Stimulated activated CD4-positive, alpha-beta T cell treated with anti-CD3 and anti-CD28 coated beads, Interleukin-15, amount 100 ng/mL, for 24 hours (primary cell): ENCODE data around the gene WBP11.

Source experiments
- DNase-seq: peaks from one replicate; pipeline ENCODE4 v3.0.0-alpha.2; 2020

WBP11 gene

DNA sequence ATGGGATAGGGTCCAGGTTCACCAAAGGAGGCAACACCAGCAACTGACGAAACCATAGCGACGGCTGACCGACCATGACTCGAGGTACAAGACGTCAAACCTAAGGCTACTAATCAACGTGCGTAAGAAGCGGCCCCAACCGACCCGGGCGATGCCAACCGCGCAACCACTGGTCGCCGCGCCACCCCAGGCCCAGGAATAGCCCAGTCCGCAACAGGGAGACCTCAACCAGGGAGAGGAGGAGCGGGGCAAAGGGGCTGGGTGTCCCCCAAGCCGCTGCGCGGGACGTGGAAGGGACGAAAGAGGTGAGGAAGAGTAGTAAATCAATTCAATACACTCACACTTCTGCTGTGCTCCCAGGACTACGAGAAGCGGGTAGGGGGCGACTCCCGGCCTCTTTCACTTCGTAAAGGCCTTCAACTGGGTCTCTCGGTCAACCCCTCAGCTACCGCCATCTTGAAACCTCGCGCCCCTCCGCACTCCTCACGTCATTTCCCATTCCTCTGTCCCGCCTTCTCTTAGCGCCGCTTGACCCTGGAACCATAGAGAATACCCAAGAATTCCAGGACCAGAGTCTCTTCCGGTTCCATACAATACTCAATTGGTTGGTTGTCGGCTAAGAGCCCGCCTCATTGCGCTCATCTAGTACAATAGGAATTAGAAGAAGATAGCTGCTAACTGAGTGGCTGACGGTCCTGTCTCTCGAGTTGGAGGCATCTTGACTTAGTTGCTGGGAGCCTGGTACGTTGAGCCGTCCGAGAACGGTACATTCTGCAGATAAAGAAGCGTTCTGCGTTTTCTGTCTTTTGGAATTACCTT, at the start of gene WBP11, which contains the start of gene C12orf60:
Gene WBP11 (minus strand): TSS at position 468 of the 819 bp plus-strand sequence. CDS start 2,095 bp downstream, outside the sequence.
Gene C12orf60 (plus strand): TSS at position 660 of the 819 bp plus-strand sequence. CDS start 19,266 bp downstream, outside the sequence.
- DNase-seq: peak; percentile 90

- no peak for DNase-seq
These were observed 49.6 kb upstream of the WBP11 start for GRCh38 chr12:14852880-14853279.

GRCh38 chr12:14850929-14851663, 47.8 kb upstream of the WBP11 start:
- DNase-seq: no peak

DNA sequence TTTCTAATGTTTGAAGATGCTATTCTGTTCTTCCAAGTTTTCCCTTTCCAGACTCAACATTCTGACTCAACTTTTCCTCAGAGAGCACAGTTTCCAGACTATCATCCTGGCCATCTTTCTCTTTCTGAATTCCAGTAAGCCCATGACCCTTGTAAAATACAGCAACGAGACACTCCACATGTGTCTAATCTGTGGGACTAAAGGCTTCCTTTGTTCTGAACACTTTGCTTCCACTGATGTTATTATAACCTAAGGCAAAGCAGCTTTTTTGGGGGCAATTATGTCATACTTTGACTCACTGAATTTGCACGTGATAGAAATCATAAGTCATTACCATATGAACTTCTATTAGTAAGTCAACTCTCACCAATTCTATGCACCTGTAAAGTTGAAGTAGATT, 46.4 kb upstream of the WBP11 start:
- DNase-seq: no peak

- no peak for DNase-seq
These were observed 43.8 kb upstream of the WBP11 start for GRCh38 chr12:14846876-14847580.

DNA sequence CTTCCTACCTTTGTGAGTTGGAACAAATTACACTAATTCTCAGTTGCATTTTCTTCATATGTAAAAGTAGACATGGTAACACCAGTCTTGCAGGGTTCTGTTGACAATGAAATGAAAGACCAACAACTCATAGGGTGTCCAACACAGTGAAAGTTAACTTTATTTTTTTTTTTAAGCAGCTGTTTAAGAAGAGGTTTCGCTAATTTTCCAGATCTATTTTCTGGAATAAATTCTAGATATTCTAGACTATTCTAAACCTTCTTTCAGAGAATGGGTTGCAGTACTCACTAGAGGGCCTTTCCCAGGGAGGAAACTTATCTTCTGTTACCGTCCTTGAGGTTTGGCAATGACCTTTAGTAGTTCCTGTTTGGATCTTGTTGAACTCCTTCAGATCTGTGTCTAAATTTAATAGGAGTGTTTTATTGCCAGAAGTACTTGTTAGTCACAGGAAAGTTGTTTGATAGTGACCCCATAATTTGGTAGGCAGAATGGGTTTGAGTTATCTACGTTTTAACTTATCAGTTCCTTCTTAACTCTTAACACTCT, 42.8 kb upstream of the WBP11 start:
- no peak for DNase-seq

DNA sequence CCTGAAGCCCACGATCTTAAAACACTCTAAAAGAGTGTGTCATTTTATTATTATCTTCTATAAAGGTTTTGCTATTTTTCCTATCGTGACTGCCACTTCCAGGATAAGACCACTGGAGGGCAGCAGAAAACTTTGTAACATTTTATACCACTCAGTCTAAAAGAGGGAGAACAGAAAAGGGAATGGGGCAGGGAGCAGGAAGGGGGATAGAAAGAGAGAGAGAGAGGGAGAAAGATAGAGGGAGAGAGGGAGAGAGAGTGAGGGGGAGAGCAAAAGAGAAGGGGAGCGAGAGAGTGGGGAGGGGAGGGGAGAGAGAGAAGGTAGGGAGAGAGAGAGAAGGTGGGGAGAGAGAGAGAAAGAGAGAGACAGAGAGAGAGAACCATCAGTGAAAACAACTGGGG, 42.1 kb upstream of the WBP11 start:
- DNase-seq: peak; percentile 44

DNA sequence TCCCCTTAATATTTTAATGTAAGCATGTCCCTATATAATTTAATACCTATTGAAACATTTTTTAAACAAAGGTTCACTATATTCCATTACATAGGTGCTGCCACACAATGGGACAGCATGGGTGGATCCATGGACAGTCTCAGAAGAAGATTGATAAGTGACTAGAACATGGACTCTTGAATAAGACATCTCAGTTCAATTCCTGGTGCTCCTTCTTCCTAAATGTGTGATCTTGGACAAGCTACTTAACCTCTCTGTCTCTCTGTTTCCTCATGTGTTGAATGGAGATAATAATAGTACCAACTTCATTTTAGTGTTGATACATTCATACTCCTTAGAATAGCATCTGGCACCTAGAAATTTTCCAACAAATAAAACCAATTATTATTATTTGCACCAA, 41.1 kb upstream of the WBP11 start:
- no peak for DNase-seq

- DNase-seq: no peak
These were observed 40.2 kb upstream of the WBP11 start, which contains the start of gene ART4 for GRCh38 chr12:14843425-14843887. TSS of gene ART4 (minus strand) at chr12:14843526. CDS start at chr12:14843113, 413 bp downstream.

DNA sequence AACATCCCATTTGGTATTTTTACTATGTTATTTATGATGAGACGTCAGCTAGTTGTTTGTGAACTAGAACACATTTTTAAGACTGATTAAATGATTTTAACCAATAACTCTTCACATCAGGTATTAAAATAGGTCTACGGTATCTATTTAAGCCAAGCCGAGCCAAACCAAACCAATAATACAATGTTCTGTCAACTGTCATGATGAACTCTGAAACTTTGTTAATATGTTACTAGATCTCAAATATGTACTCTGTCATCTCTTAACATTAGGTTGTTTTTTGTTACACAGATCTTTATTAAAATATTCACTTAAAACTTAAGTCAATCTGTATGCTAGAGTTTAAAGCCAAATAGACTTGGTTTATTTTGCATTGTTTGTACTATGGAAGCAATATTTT, 39.0 kb upstream of the WBP11 start:
- no peak for DNase-seq

GRCh38 chr12:14841761-14842160, 38.5 kb upstream of the WBP11 start:
- no peak for DNase-seq

DNA sequence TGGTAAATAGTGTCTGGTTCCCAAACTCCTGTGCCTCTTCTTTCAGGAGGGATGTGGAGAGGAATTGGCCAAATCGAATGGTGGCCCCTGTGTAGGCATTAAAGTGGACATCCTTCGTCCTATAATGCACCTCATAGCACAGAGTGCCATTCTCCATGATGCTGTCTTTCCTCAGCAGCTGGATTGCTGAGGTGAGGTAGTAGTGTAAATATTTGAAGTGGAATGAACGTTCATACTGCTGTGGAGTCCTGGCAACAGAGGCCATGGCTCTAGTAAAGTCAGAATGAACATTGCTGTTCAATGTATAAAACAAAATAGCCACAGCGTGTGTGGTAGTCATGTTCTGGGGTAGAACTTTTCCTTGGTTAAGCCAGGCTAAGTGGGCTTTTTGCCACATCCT, 37.3 kb upstream of the WBP11 start:
- no peak for DNase-seq

DNA sequence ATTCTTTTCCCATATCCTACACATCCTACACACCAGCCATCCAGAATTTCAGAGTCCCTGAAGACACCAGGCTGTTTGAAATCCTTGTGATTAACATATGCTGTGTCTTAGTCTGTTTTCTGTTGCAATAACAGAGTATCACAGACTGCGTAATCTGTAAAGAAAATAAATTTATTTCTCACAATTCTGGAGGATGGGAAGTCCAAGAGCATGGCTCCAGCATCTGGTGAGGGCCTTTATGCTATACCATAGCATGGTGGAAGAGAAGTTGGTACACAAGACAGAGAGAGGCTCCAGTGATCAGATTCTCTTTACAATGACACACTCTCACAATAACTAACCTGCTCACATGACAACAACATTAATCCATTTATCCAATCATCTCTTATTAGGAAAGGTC, 36.0 kb upstream of the WBP11 start:
- no peak for DNase-seq

DNA sequence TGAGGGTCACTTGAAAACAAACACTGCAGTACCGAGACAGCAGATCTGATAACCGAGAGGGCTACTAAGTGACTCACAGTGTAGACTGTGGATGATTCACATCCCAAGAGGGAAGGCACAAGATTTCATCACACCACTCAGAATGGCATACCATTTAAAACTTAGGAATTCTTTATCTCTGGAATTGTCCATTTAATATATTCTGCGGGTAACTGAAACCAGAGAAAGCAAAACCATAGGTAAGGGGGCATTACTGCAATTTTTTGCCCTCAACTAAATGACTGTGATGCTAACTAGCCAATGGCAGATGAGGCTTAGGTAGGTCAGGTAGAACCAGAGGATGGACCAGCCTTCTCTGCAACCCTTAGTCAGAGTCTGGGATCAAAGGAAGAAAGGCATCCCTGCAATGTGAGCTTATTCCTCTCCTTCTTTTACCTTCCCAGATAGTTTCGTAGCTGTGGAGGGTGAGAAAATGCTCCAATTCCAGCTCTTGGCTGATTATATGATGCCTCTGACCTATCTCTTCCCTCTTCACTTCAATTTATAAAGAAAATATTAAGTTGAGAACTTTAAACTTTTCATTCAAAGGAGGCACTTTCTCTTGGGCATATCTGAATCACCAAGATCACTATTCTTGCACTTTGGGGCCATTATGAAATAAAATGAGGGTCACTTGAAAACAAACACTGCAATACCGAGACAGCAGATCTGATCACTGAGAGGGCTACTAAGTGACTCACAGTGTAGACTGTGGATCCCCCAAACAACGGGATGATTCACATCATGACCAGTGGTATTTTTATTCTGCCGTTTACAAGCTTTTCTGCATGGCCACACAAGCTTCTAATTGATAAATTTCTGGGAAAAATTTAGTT, 33.3 kb upstream of the WBP11 start:
- DNase-seq: no peak

DNA sequence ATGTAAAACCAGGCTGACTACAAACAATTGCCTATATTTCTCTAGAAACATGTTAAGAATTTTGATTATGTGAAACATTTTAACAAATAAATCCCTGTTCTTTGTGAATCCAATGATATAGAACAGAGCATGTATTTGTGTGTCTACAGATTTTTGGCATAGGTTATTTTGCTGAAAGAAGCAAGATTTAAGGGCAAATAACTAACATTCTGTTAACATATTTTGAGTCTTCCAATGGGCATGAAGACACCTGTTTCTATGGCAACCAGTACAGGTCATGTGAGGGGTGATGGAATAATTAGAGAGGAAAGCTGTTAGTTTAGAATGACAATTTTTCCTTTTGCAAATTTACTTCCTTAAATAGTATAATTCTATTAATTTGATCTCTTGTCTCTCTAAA, 31.2 kb upstream of the WBP11 start:
- no peak for DNase-seq

DNA sequence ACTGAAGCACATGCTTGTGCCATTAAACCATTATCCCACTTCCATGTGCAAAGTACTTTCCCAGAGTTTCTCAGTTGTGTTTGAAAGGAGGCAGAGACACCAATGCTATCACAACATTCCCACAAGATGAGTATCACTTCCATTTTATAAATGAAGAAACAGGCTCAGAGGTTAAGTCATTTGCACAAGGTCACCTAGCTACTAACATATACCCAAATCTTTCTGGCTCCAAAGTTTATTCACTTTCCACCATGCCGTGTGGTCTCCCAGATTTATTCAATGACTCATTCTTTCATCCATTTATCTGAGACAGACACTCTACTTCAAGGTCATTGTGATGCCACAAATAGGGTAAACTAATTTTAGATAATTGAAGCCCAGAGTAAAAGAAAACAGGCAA, 30.7 kb upstream of the WBP11 start:
- DNase-seq: no peak

DNA sequence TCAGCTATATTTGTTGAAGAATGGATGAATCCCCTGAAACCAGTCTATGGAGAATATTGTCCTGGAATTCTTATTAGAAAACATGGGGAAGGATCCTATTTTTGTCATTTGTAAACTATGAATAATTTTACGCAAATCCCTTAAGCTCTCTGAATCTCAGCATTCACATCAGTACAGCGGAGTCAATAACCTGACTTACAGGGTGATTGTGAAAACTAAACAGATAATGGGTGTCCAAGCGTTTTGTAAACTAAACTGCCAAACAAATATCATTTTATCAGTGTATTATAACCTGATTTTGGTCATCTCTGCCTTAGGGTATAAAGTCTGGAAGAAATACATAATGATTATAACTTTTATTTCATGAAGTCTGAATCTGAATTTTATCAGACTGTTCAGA, 30.1 kb upstream of the WBP11 start:
- no peak for DNase-seq

DNA sequence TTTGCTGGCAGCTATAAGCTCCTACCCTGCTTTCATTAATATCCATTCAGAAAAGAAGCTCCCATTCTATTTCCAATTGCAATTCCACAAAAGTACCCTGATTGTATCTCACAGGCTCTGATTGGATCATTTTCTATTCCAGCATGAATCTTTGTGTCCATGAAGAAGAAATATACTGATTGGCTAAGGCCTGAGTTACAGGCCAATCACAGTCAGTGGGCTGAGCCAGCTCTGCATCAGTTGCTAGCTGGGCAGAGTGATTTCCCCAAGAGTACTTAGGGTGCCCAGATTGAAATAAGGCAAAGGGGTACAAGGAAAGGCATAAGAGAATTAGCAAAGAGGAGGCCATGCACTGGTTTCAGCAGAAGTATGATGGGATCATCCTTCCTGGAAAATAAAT, 25.6 kb upstream of the WBP11 start:
- DNase-seq: no peak

- no peak for DNase-seq
These were observed 23.8 kb upstream of the WBP11 start for GRCh38 chr12:14827043-14827442.

DNA sequence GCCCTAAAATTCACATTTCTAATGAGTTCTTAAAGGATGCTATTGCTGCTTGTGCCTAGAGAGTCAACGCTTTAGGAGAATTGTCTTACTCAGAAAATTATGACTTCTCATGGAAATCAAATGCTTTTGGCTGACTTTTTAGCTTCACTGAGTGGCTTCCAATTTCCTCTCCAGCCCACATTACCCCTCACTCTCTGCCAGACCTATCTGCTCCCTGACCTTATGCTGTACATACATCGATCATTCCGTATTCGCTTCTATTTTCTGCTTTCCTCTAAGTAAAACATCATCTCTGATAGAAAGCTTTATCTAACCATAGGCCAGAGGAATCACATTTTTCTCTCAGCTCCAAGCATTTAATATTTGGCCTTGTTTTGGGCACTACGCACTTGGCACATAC, 23.2 kb upstream of the WBP11 start:
- no peak for DNase-seq

DNA sequence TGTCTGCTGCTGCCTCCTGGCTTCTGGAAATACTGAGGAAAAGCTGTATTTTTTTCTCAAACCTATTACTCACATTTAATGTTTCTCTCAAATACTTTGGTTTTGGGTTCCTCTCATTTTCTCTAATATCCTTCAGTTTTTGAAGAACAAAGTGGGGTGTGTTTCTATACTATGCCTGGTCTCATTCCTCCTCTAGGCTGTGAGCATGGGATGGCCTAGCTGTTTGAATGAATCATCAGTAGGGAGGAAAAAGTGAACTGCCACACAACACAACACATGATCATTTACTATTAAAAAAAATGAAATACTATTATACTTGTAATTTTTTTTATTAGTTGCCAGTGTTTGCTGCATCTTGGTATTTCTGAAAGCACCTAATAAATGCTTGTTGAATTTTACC, 22.0 kb upstream of the WBP11 start:
- DNase-seq: no peak
